ENCODE measurements around the gene NEDD1.

The NEDD1 gene

DNA sequence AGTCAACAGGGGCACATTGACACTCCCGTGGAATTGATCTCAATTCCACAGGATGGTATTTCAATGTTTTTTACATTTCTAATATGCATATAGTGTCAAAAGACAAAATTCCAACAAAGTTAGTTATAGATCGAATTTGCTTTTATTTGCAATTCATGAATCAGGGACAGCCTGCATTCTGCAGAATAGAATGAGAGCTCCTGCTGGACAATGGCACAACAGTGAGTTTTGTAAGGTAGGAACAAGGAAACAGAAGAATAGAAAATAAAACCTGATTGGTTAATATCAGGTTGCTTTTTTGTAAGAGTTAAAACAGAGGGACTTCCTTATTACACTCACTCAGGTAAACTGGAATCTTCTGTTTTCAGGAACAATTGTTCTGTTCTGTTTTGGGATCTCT is 32.8 kb upstream of the NEDD1 start:
- H3K27ac ChIP-seq (ENCODE audit: low read depth, low read length) = no peak overlapping the region
- no peak overlapping the region for H4K91ac ChIP-seq (ENCODE audit: low read depth, low read length)
- H3K9ac ChIP-seq (ENCODE audit: low read length) = no peak overlapping the region
- H3K36me3 ChIP-seq (ENCODE audit: control insufficient read depth in 1 of 2, insufficient read depth in 2 of 2, low read length in 2 of 2) = no peaks in the 10 kb centered on the region
- no peak overlapping the region for H3K14ac ChIP-seq (ENCODE audit: low read length)
- no peak overlapping the region for H2AFZ ChIP-seq (ENCODE audit: insufficient read depth, low read length, poor library complexity)
- H2BK120ac ChIP-seq (ENCODE audit: insufficient read depth, low read length, poor library complexity) = no peak overlapping the region
- H3K79me1 ChIP-seq (ENCODE audit: low read length) = no peaks in the 10 kb centered on the region
- no peak overlapping the region for H3K4ac ChIP-seq (ENCODE audit: low read depth, low read length)
- no peak overlapping the region for H4K8ac ChIP-seq (ENCODE audit: low read depth, low read length)
- H2AK5ac ChIP-seq (ENCODE audit: low read length) = no peak overlapping the region
- no peak overlapping the region for H2BK5ac ChIP-seq (ENCODE audit: low read depth, low read length, poor library complexity)
- H3K79me2 ChIP-seq (ENCODE audit: control insufficient read depth, insufficient read depth, low read length, poor library complexity) = no peaks in the 10 kb centered on the region
- no peak overlapping the region for H3K18ac ChIP-seq (ENCODE audit: low read length)
- no peak overlapping the region for H3K23ac ChIP-seq (ENCODE audit: low read length)
- H2BK12ac ChIP-seq (ENCODE audit: low read length) = no peak overlapping the region
- no CpG with 5 or more reads among the region's 2 CpGs for WGBS (ENCODE audit: extremely low coverage, insufficient coverage, insufficient read length)
- H3K27me3 ChIP-seq (ENCODE audit: insufficient read depth, low read length) = no peaks in the 10 kb centered on the region
- no peak overlapping the region for H3K4me3 ChIP-seq (ENCODE audit: low read depth, low read length)
- peak in 1 of 2 donors; percentile 18 for DNase-seq
- H3K4me1 ChIP-seq (ENCODE audit: control insufficient read depth in 1 of 2, insufficient read depth in 2 of 2, low read length in 2 of 2) = no peaks in the 10 kb centered on the region
- no peak overlapping the region for H3K4me2 ChIP-seq (ENCODE audit: low read length)
- no peaks in the 10 kb centered on the region for H3K9me3 ChIP-seq (ENCODE audit: insufficient read depth, low read depth, low read length)
- H4K12ac ChIP-seq (ENCODE audit: low read depth, low read length) = no peak overlapping the region

DNA sequence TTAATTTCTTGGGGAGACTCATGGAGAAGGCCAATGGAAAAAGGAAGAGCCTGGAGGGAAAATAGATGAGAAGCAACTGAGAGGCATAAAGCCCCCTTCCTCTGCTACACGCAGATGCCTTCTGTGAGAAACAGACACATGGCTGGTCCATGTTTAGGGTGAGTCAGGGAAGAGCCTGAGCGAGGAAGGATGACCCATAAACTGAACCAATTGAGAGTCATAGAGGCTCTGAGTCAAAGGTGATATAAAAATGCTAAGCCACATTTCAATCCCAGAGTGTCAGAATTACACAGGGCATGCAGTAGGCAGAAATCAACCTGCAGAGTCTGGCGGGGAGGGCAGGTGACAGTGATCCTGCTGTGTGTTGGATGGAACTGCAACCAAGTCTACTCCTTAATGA is 30.1 kb upstream of the NEDD1 start:
- no peaks in the 10 kb centered on the region for H3K4me1 ChIP-seq (ENCODE audit: control insufficient read depth in 1 of 2, insufficient read depth in 2 of 2, low read length in 2 of 2)
- H2BK120ac ChIP-seq (ENCODE audit: insufficient read depth, low read length, poor library complexity) = no peak overlapping the region
- H4K12ac ChIP-seq (ENCODE audit: low read depth, low read length) = no peak overlapping the region
- no peak overlapping the region for H4K91ac ChIP-seq (ENCODE audit: low read depth, low read length)
- H3K9me3 ChIP-seq (ENCODE audit: insufficient read depth, low read depth, low read length) = no peaks in the 10 kb centered on the region
- H3K14ac ChIP-seq (ENCODE audit: low read length) = no peak overlapping the region
- H3K18ac ChIP-seq (ENCODE audit: low read length) = no peak overlapping the region
- no peak overlapping the region for H3K4ac ChIP-seq (ENCODE audit: low read depth, low read length)
- no peaks in the 10 kb centered on the region for H3K79me2 ChIP-seq (ENCODE audit: control insufficient read depth, insufficient read depth, low read length, poor library complexity)
- H4K8ac ChIP-seq (ENCODE audit: low read depth, low read length) = no peak overlapping the region
- no peak overlapping the region for H2BK5ac ChIP-seq (ENCODE audit: low read depth, low read length, poor library complexity)
- H3K27me3 ChIP-seq (ENCODE audit: insufficient read depth, low read length) = no peaks in the 10 kb centered on the region
- H2AFZ ChIP-seq (ENCODE audit: insufficient read depth, low read length, poor library complexity) = no peak overlapping the region
- no peaks in the 10 kb centered on the region for H3K36me3 ChIP-seq (ENCODE audit: control insufficient read depth in 1 of 2, insufficient read depth in 2 of 2, low read length in 2 of 2)
- no peak overlapping the region for H3K23ac ChIP-seq (ENCODE audit: low read length)
- H2BK12ac ChIP-seq (ENCODE audit: low read length) = no peak overlapping the region
- H3K4me3 ChIP-seq (ENCODE audit: low read depth, low read length) = no peak overlapping the region
- no CpG with 5 or more reads among the region's 3 CpGs for WGBS (ENCODE audit: extremely low coverage, insufficient coverage, insufficient read length)
- no peak for DNase-seq
- H3K9ac ChIP-seq (ENCODE audit: low read length) = no peak overlapping the region
- H3K27ac ChIP-seq (ENCODE audit: low read depth, low read length) = no peak overlapping the region
- no peak overlapping the region for H2AK5ac ChIP-seq (ENCODE audit: low read length)
- H3K4me2 ChIP-seq (ENCODE audit: low read length) = no peak overlapping the region
- H3K79me1 ChIP-seq (ENCODE audit: low read length) = no peaks in the 10 kb centered on the region

- Histone ChIP-seq H2BK120ac (ENCODE audit: insufficient read depth, low read length, poor library complexity) (no peak overlapping the region), H3K9ac (ENCODE audit: low read length) (no peak overlapping the region), H3K14ac (ENCODE audit: low read length) (no peak overlapping the region), H3K9me3 (ENCODE audit: insufficient read depth, low read depth, low read length) (no peaks in the 10 kb centered on the region), H4K12ac (ENCODE audit: low read depth, low read length) (no peak overlapping the region), H4K91ac (ENCODE audit: low read depth, low read length) (no peak overlapping the region), H3K4me2 (ENCODE audit: low read length) (no peak overlapping the region), H3K18ac (ENCODE audit: low read length) (no peak overlapping the region), H3K4me3 (ENCODE audit: low read depth, low read length) (no peak overlapping the region), H4K8ac (ENCODE audit: low read depth, low read length) (no peak overlapping the region), H3K79me1 (ENCODE audit: low read length) (no peaks in the 10 kb centered on the region), H3K36me3 (ENCODE audit: control insufficient read depth in 1 of 2, insufficient read depth in 2 of 2, low read length in 2 of 2) (no peaks in the 10 kb centered on the region), H2AFZ (ENCODE audit: insufficient read depth, low read length, poor library complexity) (no peak overlapping the region), H2BK12ac (ENCODE audit: low read length) (no peak overlapping the region), H3K23ac (ENCODE audit: low read length) (no peak overlapping the region), H3K79me2 (ENCODE audit: control insufficient read depth, insufficient read depth, low read length, poor library complexity) (no peaks in the 10 kb centered on the region), H3K4ac (ENCODE audit: low read depth, low read length) (no peak overlapping the region), H2BK5ac (ENCODE audit: low read depth, low read length, poor library complexity) (no peak overlapping the region), H3K27me3 (ENCODE audit: insufficient read depth, low read length) (no peaks in the 10 kb centered on the region), H3K27ac (ENCODE audit: low read depth, low read length) (no peak overlapping the region), H2AK5ac (ENCODE audit: low read length) (no peak overlapping the region), H3K4me1 (ENCODE audit: control insufficient read depth in 1 of 2, insufficient read depth in 2 of 2, low read length in 2 of 2) (no peaks in the 10 kb centered on the region)
- DNase-seq = no peak
- no CpG with 5 or more reads among the region's 1 CpG for WGBS (ENCODE audit: extremely low coverage, insufficient coverage, insufficient read length)
These were observed 28.4 kb upstream of the NEDD1 start for GRCh38 chr12:96878704-96879103.

GRCh38 chr12:96879301-96879700 is 27.8 kb upstream of the NEDD1 start:
- Histone ChIP-seq H3K4me2 (ENCODE audit: low read length) (no peak overlapping the region), H4K91ac (ENCODE audit: low read depth, low read length) (no peak overlapping the region), H2AK5ac (ENCODE audit: low read length) (no peak overlapping the region), H4K8ac (ENCODE audit: low read depth, low read length) (no peak overlapping the region), H2BK5ac (ENCODE audit: low read depth, low read length, poor library complexity) (no peak overlapping the region), H3K9ac (ENCODE audit: low read length) (no peak overlapping the region), H2BK120ac (ENCODE audit: insufficient read depth, low read length, poor library complexity) (no peak overlapping the region), H3K36me3 (ENCODE audit: control insufficient read depth in 1 of 2, insufficient read depth in 2 of 2, low read length in 2 of 2) (no peaks in the 10 kb centered on the region), H2AFZ (ENCODE audit: insufficient read depth, low read length, poor library complexity) (no peak overlapping the region), H3K27ac (ENCODE audit: low read depth, low read length) (no peak overlapping the region), H3K79me1 (ENCODE audit: low read length) (no peaks in the 10 kb centered on the region), H3K9me3 (ENCODE audit: insufficient read depth, low read depth, low read length) (no peaks in the 10 kb centered on the region), H4K12ac (ENCODE audit: low read depth, low read length) (no peak overlapping the region), H3K79me2 (ENCODE audit: control insufficient read depth, insufficient read depth, low read length, poor library complexity) (no peaks in the 10 kb centered on the region), H3K14ac (ENCODE audit: low read length) (no peak overlapping the region), H3K4me3 (ENCODE audit: low read depth, low read length) (peak overlapping the region; percentile 18), H2BK12ac (ENCODE audit: low read length) (no peak overlapping the region), H3K27me3 (ENCODE audit: insufficient read depth, low read length) (no peaks in the 10 kb centered on the region), H3K18ac (ENCODE audit: low read length) (no peak overlapping the region), H3K4ac (ENCODE audit: low read depth, low read length) (no peak overlapping the region), H3K4me1 (ENCODE audit: control insufficient read depth in 1 of 2, insufficient read depth in 2 of 2, low read length in 2 of 2) (no peaks in the 10 kb centered on the region), H3K23ac (ENCODE audit: low read length) (no peak overlapping the region)
- no peak for DNase-seq
- no CpG with 5 or more reads among the region's 4 CpGs for WGBS (ENCODE audit: extremely low coverage, insufficient coverage, insufficient read length)

Data from trophoblast cell (in vitro differentiated cells and primary cell).